ENCODE measurements around the gene SELENON. TPM values are rescaled to one million over a fixed set of nuclear protein-coding genes. Genes with fewer than 3 reads are reported as not detected.

The SELENON gene
- total RNA-seq, 1 experiment from 2014 or later: 21.7 TPM

GRCh38 chr1:25862785-25863485 lies 62.9 kb downstream of the SELENON start:
- DNase-seq (ENCODE audit: low spot score): no peak

DNA sequence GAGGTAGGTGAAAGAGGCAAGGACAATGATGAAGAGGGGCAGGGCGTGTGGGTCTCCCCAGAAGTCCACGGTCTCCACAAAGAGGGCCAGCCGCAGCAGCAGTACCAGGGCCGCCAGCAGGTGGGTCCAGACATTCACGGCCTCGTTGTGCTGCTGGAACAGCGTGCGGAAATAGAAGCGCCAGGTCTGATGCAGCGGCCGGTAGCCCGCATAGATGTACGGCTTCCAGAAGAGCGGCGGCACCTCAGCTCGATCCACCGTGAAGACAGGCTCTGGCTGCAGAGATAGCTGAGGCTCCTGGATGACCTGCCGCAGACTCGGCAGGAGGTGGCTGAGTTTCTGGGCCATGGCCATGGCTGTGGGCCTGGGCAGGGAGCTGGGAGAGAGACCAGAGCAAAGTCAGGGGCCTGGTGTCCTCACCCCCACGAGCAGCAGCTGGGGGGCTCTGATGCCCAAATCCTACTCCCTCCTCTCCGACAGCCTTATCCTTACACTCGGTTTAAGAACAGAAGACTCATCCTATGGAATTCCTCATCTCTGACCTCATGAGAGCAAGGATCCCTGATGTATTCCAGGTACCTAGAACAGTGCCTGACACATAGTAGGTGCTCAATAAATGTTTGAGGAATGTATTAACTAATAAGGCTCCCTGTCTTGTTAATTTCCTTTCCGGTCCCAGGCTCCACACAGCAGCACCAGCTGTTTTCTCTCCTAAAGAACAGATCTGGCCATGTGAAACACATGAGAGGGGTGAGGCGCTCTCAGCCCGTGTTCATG lies 63.7 kb downstream of the SELENON start:
- DNase-seq (ENCODE audit: low spot score): no peak

- no peak for DNase-seq (ENCODE audit: low spot score)
These were observed 64.4 kb downstream of the SELENON start for GRCh38 chr1:25864434-25864833.

DNA sequence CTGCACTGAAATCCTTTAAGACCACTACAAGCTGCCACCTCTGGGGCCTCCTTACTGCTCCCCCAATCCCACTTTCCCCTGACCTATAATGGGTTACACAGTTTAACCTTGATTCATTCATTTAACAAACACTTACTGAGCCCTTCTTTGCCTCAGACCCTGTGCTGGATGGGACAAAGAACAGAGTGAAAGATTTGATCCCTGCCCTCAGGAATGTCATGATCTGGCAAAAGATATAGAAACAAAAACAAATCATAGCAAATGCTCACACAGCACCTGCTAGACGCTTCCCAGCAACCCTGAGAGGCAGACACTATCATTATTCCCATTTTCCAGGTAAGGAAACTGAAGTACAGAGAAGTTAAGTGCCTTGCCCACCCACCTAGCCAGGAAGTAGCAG lies 66.3 kb downstream of the SELENON start:
- DNase-seq (ENCODE audit: low spot score): no peak

- no peak for DNase-seq (ENCODE audit: low spot score)
These were observed 67.4 kb downstream of the SELENON start for GRCh38 chr1:25867210-25867991.

Other genes with a start within 250 kb of the SELENON start
- gene MAN1C1, start 183.4 kb upstream of the SELENON start, total RNA-seq (2014; rRNA removed; shearing (Covaris generic)): 0.67 and 1.5 TPM in 2 replicates
- gene MTFR1L, start 19.8 kb downstream of the SELENON start, total RNA-seq (2014; rRNA removed; shearing (Covaris generic)): 20.8 and 26.5 TPM in 2 replicates
- gene AUNIP, start 59.3 kb downstream of the SELENON start, total RNA-seq (2014; rRNA removed; shearing (Covaris generic)): 4.8 and 4.9 TPM in 2 replicates
- 0.19 and 1.1 TPM in 2 replicates for gene PAQR7, start 75.5 kb downstream of the SELENON start, total RNA-seq (2014; rRNA removed; shearing (Covaris generic))
- gene STMN1, start 106.2 kb downstream of the SELENON start, total RNA-seq (2014; rRNA removed; shearing (Covaris generic)): 222 and 346 TPM in 2 replicates
- gene PAFAH2, start 197.9 kb downstream of the SELENON start, total RNA-seq (2014; rRNA removed; shearing (Covaris generic)): 8.5 and 13.0 TPM in 2 replicates
- 0.17 TPM in 1 of 2 replicates, not detected in the other for gene EXTL1, start 221.6 kb downstream of the SELENON start, total RNA-seq (2014; rRNA removed; shearing (Covaris generic))
- not detected in 2 replicates for gene SLC30A2, start 245.9 kb downstream of the SELENON start, total RNA-seq (2014; rRNA removed; shearing (Covaris generic))

Measured in A172 (cell line).